Adipose tissue (tissue), 3 donors: ENCODE measurements around the gene CDYL. TPM values are rescaled to one million over a fixed set of nuclear protein-coding genes. Genes with fewer than 3 reads are reported as not detected.

ENCODE experiments used
- H3K27ac ChIP-seq: one replicate; pipeline ENCODE4 v1.5.1; 2013; ENCODE audit warnings: low read depth, low read length
- WGBS, 3 donors: extraction: QIAGEN DNeasy Blood & Tissue Kit; methylation state at CpG; one replicate each; pipeline ENCODE4 v1.1.7; 2013; 5-methylcytosine and 5-hydroxymethylcytosine counted together
- polyA plus RNA-seq, 3 donors: library from polyadenylated mRNA; stranded (reverse); fragments of 200-250 nt; gene quantifications; one replicate each; pipeline ENCODE4 v1.2.3, GENCODE V29; 2013
- donor health status: healthy with polysubstance abuse.
- donor health status: Bipolar disorder and iron deficiency.
- donor health status: healthy.

CDYL gene
- polyA plus RNA-seq, 3 donors: 3.3 to 10.7 (median 8.2) TPM

GRCh38 chr6:4797587-4797986, 21.4 kb downstream of the CDYL start:
- no peak overlapping the region for H3K27ac ChIP-seq
- 86 to 97% (median 89%) methylated on average over 2 of the region's 2 CpGs for WGBS, 3 donors

GRCh38 chr6:4799912-4800311, 23.7 kb downstream of the CDYL start:
- WGBS, 3 donors: 96 to 98% (median 97%) methylated on average over 3 of the region's 3 CpGs
- H3K27ac ChIP-seq: no peak overlapping the region

- WGBS, 3 donors: 70 to 77% (median 71%) methylated on average over 3 of the region's 3 CpGs
These were observed 24.5 kb downstream of the CDYL start for GRCh38 chr6:4800662-4801061.

GRCh38 chr6:4801491-4802110, 25.4 kb downstream of the CDYL start:
- WGBS, 3 donors: 62 to 89% (median 67%) methylated on average over 3 of the region's 3 CpGs
- H3K27ac ChIP-seq: no peak overlapping the region

More at GRCh38 chr6:4800662-4801061, 24.5 kb downstream of the CDYL start:
- H3K27ac ChIP-seq: no peak overlapping the region

DNA sequence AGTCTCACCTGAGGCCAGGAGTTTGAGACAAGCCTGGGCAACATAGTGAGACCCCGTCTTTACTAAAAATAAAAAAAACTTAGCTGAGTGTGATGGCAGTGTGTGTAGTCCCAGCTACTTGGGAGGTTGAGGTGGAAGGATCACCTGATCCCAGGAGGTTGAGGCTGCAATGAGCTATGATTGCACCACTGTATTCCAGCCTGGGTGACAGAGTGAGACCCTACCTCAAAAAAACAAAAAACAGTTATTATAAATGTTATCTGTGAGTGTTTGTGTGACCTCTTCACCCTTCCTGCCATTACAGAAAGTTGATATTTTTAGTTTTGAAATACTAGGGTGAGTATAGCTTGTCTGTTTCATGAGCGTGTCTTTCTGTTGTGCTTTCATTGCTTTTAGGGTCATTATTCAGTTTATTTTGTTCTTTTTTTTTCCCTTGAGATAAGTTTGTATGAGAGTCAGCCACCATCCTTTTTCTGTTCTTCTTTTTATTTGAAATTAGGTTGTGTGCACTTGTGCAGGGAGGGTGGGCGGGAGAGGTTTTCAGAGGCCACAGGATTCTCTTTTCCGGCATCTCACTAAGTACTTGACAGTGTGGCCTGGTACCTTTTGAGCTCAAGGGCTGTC, 26.2 kb downstream of the CDYL start:
- no peak overlapping the region for H3K27ac ChIP-seq
- WGBS, 3 donors: 92 to 95% (median 93%) methylated on average over 4 of the region's 4 CpGs

GRCh38 chr6:4803343-4803744, 27.1 kb downstream of the CDYL start:
- 39 to 58% (median 39%) methylated on average over 5 of the region's 5 CpGs for WGBS, 3 donors
- no peak overlapping the region for H3K27ac ChIP-seq

DNA sequence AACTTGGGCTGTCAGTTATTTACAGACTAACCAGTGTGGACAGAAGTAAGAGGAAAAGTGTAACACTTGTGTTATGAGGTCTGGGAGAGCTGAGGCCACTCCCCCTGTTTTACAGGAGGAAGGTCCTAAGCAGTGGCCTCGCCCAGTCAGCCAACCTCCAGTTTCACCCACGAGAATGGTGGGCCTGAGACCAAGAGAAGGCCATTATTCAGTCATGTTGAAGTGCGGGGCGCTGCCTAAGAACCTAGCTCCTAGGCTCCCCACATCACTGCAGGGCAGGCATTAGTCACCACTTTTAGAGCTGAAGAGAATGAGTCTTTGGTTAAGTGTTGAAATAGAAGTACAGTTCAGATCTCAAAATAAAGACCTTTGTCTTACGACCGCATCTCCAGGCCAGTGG, 27.9 kb downstream of the CDYL start:
- H3K27ac ChIP-seq: no peak overlapping the region
- 88 to 91% (median 89%) methylated on average over 6 of the region's 6 CpGs for WGBS, 3 donors

DNA sequence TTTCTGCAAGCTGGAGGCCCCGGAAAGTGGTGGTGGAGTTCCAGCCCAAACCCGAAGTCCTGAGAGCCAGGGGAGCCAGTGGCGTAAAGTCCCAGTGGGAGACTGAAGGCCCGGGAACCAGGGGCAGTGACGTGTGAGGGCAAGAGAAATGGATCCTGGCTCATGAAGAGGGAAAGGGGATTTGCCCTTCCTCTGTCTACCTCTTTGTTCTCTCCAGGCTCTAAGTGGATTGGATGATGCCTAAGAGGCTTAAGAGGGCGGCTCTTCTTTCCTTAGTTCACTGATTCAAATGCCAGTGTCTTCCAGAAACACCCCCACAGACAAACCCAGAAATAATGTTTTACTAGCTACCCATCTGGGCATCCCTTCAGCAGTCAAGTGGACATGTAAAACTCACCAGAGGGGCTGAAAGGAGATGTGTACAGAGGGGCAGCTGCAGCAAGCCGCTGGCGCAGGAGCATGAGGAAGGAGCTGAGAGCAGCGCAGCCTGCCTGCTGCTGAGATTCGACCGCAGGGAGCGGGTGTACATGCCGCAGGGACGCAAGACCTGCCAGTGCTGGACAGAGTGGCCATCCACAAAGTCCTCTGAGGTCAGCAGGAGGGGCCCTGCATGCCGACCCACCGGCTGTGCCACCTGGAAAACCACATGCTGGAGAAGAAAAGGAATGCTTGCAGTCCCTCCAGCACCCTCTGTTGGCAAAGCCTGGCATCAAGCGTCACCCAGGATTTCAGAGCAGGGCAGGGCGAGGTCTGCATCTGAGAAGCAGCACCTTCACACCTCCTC, 29.5 kb downstream of the CDYL start:
- no peak overlapping the region for H3K27ac ChIP-seq
- WGBS, 3 donors: 65 to 78% (median 75%) methylated on average over 18 of the region's 18 CpGs

DNA sequence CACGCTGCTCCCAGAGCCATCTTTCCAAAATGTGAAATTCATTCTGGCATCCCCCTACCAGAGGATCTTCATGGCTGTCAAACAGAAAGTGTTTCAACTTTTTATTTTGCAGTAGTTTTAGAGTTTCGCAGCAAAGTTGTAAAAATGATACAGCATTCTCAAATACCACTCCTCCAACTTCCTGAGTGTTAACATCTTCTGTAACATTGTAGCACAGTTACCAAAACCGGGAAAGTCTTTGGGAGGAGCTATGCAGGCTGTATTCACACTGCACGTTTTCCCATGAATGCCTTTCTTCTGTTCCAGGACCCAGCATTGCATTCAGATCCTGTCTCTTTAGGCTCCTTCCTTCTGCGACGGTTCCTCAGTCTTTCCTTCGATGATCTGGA, 30.1 kb downstream of the CDYL start:
- WGBS, 3 donors: 49 to 64% (median 64%) methylated on average over 7 of the region's 7 CpGs
- H3K27ac ChIP-seq: no peak overlapping the region

GRCh38 chr6:4806791-4807190, 30.6 kb downstream of the CDYL start:
- WGBS, 3 donors: 73 to 76% (median 75%) methylated on average over 9 of the region's 9 CpGs

DNA sequence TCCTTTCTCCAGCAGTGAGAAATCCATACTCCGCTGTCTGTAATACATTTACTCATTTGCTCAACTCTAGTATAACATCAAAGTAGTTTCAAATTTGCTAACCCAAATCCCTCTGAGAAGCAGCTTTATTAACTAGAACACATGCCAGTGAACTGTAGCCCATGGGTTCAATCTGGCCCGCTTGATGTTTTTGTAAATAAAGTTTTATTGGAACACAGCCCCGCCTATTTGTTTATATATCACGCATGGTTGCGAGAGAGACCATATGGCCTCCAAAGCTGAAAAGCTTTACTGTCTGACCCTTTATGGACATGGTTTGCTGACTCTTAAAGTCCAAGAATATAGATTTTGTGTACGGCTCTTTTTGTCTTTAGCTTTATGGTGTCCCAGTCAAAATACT, 32.2 kb downstream of the CDYL start:
- H3K27ac ChIP-seq: no peak overlapping the region
- WGBS, 3 donors: 97 to 99% (median 99%) methylated on average over 6 of the region's 6 CpGs

More at GRCh38 chr6:4806791-4807190, 30.6 kb downstream of the CDYL start:
- H3K27ac ChIP-seq: no peak overlapping the region

DNA sequence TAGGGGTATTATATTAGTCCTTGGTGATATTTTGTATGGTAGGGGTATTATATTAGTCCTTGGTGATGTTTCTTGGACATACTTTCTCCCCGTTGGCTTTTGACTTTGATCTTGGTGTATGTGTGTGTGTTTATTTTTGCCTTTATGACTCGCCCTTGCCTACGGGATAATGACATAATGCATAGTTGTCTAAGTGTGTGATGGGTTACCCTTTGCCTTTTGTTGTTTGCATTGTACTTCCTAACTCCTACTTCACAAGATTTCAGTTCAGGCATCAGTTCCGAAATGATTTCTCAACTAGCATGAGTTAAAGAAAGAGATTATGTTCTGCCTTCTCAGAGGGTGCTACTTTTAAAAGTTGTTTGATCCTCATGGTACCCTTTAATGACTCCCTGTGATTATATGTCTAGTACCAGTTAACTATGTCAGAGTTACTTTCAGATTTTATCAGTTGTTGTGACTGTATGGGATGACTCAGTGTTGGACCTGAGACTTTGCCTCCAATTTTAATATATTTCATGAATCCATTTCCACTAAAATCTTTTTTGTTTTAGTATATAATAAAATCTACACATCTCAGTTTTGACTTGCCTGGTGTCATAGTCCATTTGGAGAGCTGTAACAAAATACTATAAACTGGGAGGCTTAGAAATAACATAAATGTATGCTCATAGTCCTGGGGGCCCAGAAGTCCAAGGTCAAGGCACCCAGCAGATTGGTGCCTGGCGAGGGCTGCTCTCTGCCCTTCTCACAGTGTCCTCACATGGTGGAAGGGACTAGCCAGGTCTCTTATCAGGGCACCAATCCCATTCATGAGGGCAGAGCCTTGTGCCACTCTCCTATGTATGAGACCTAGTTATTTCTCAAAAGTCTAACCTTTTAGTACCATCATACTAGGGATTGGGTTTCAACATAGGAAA, 34.1 kb downstream of the CDYL start:
- WGBS, 3 donors: 81 to 93% (median 84%) methylated on average over 5 of the region's 5 CpGs

GRCh38 chr6:4812068-4812467, 35.9 kb downstream of the CDYL start:
- WGBS, 3 donors: 35 to 80% (median 47%) methylated on average over 4 of the region's 4 CpGs
- no peak overlapping the region for H3K27ac ChIP-seq

More for the DNA sequence above, 34.1 kb downstream of the CDYL start:
- no peak overlapping the region for H3K27ac ChIP-seq

GRCh38 chr6:4813055-4813454, 36.9 kb downstream of the CDYL start:
- WGBS, 3 donors: 97 to 98% (median 97%) methylated on average over 8 of the region's 8 CpGs
- H3K27ac ChIP-seq: no peak overlapping the region

DNA sequence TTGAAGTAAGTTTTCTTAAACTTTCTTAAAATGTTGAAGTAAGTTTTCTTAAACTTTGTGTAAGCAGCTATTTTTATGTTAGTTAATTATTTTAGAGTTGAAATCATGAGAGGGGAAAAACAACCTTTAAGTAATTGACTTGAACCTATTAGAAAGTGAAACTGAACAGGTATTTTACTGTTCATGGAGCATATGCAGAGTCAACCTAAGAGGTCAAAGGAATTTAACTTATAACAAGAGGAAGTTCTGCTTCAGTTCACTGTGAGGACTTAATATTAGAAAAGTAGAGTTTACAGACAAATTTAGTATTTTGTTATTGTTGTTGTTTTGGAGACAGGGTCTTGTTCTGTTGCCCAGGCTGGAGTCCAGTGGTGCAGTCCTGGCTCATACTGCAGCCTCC, 38.0 kb downstream of the CDYL start:
- H3K27ac ChIP-seq: no peak overlapping the region

DNA sequence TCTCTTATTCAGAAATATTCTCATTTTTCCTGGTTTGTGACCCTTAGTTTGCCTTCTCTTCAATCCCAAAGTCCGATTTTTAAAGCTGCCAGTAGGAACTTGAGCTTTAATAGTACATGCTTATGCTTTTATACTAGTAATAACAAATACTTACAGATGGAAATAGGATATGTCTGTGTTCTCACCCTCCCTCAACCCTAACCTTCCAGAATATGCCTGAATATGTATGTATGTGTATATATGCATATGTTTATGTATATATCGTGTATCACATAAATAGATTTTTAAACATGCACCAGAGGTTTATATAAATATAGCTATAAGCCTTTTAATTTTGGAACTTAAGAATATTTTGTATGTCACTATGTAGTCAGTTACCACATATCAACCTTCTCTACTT, 38.8 kb downstream of the CDYL start:
- no peak overlapping the region for H3K27ac ChIP-seq
- WGBS, 3 donors: 78 to 91% (median 81%) methylated on average over 2 of the region's 2 CpGs

DNA sequence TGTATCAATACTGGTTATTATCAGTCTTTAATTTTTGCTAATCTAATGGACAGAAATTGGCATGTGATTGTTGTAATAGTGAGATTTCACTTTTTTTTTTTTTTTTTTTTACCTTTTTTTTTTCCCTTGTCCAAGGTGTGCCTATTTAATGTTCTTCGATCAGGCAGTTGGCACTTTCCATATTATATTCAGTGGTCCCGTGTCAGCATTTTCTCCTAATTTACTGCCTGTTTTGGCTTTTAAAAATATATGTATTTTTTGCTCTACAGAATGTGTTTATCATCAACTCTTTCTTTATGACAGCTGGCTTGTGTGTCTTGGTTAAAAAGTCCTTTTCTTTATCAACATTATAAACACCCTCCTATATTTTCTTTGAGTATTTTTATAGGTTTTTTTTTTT, 39.4 kb downstream of the CDYL start:
- no peak overlapping the region for H3K27ac ChIP-seq
- WGBS, 3 donors: 92 to 96% (median 93%) methylated on average over 2 of the region's 2 CpGs

DNA sequence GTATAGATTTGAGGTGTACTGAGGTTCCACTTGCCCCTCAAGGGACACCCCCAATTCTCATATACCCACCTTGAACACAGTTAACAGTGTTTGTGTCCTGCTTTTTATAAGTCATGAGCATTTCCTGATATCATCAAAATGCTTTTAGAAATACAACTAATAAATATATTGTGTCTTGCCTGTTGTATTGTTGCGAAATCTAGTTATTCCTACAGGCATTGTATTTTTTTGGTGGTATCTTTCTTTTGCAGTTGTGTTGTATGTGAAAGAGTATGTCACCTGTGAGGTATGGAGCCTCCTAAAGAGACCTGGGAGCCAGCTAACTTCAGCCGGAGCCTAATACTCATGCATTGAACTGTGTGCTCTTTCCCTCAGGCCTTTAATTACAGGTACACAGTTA, 40.7 kb downstream of the CDYL start:
- H3K27ac ChIP-seq: no peak overlapping the region
- WGBS, 3 donors: 95 to 98% (median 97%) methylated on average over 2 of the region's 2 CpGs

DNA sequence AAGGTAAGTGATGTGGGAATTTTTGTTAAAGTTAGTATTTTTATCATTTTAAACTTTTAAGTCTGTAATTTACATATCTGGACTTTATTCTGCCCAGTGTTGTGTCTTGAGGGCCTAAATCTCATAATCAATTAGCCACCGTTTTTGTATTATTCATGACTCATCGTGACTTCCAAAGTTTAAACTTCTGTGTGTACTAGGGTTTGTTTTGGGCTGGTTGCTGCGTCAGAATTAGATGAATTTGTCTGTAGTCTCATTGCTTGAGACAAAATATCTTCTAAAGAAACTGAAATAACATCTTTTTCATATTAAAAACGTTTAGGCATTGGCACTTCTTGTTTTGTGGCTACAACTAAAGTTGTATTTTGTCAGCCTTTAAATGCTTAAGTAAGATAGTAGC, 41.3 kb downstream of the CDYL start:
- H3K27ac ChIP-seq: no peak overlapping the region
- 79 to 84% (median 81%) methylated on average over 4 of the region's 4 CpGs for WGBS, 3 donors
